Head of caudate nucleus (tissue), 42 donors: ENCODE results near the gene TMX4.

Source experiments
- DNase-seq, 42 donors: peaks; one replicate each; pipeline versions ENCODE4 v3.0.0 to v3.0.0-alpha.2; 2020 to 2021; ENCODE audit warnings: mixed read lengths in 7 of 42
- intact Hi-C: fragments of 100-400 bp; cut with DNase I; formaldehyde crosslinking; loops from one replicate; pipeline ENCODE4 v1.15.0; 2022

TMX4 gene

GRCh38 chr20:8021541-8022269, 2.1 kb upstream of the TMX4 start:
- intact Hi-C loops = no loop called here
- no peak for DNase-seq

- DNase-seq = no peak
- intact Hi-C loops = no loop called here
Observed at GRCh38 chr20:8020314-8021079, 936 bp upstream of the TMX4 start.

DNA sequence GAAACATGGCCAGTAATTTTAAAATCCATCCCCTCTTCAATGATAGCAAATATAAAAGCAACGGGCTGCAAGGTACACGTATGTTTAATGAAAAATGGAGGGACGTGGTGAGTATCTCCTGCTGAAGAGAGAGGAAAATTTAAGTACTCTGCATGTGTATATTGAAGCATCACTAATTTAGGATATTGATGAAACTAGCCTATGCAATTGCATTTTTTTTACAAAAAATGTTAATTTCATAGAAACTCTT, 362 bp upstream of the TMX4 start:
- no peak for DNase-seq
- intact Hi-C loops = no loop called here

DNA sequence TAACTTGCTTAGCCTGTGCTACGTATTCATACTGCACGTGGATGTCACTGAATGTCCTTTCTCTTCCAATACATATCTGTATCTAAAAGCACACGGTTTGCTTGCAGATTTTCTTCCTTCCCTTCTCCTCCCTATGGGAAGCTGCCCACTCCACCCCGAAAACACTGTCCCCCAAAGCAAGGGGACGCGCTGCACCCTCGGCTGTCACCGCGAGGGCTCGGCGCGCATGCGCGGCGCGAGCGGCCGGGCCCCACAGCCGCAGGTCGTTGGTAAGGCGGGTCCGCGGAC, 659 bp downstream of the TMX4 start:
- intact Hi-C loops = no loop called here
- DNase-seq = peak in 39 of 42 donors; percentile 21 to 89 (median 77)

DNA sequence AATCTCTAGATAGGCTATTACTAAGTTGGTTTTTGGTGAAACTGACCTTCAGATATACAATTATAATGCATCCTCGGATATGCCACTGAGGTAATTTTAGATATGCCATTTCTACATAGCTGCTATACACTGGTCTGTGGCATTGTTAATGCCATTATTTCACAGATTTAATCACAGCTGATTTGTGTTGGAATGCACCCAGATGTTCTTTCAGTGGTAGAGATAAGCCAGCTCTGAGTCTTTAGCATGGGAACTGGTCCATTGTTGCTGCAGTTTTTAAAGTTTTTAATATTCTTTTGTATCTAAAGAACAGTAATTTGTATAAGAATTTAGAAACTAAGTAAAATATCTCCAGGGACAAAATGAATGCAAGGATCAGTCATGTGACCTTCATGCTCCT, 6.8 kb downstream of the TMX4 start:
- intact Hi-C loops = no loop called here
- no peak for DNase-seq

DNA sequence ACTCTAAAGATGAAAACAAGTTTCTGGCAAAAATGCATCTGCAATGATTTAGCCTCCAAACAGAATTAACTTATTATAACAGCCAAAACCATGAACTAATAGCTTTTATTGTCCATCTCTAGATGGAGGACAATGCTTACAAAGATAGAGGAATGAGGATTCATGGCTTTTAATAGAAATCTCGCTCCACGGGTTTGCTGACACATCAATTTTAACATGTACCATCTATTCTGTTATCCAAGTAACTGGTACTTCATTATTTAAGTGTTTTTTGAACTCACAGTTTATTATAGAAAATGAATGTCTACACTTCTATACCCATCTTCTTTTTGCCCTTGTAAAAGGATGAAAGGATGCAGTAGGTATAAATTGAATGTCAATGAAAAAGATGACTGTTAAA, 10.8 kb downstream of the TMX4 start:
- DNase-seq = no peak
- intact Hi-C loops = no loop called here

DNA sequence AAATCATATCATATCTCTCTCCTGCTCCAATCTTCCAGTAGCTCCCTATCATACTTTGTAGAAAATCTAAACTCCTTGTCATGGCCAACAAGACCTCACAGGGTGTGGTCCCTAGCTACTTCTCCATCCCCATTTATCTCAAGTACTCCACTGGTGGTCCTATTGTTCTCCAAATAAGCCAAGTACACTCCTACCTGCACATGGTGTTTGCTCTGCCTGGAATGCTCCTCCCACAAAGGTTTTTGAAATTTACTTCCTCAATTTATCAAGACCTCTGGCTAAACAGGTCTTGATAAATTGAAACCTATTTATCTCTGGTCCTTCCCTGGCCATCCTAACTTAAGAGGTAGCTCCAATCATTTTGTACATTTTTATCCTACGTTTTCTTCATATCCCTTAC, 12.1 kb downstream of the TMX4 start:
- intact Hi-C loops = no loop called here
- no peak for DNase-seq

- intact Hi-C loops = no loop called here
- DNase-seq = no peak
Observed at GRCh38 chr20:8005575-8006366, 13.8 kb downstream of the TMX4 start.

- DNase-seq = no peak
- intact Hi-C loops = no loop called here
Observed at GRCh38 chr20:8005033-8005432, 14.5 kb downstream of the TMX4 start.

- DNase-seq = no peak
- intact Hi-C loops = no loop called here
Observed at GRCh38 chr20:8002056-8002455, 17.5 kb downstream of the TMX4 start.

GRCh38 chr20:8000796-8001195, 18.8 kb downstream of the TMX4 start:
- no peak for DNase-seq
- intact Hi-C loops = no loop called here

DNA sequence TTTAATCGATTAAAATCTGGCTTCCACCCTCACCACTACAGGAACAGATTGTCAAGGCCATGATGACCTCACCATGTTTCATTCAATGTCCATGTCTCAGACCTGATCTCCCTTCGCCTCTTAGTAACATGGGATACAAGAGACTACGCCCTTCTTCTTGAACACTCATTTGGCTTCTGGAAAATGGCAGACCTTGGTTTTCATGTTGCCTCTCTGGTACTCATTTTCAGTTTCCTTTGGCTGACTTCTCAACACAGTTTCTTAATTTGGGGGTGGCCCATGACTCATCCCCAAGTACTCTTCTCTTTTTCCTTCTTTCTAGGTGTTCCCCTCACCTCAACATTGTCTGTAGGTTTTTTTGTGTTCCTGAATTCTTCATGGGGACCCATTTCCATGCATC, 22.7 kb downstream of the TMX4 start:
- no peak for DNase-seq
- intact Hi-C loops = no loop called here

DNA sequence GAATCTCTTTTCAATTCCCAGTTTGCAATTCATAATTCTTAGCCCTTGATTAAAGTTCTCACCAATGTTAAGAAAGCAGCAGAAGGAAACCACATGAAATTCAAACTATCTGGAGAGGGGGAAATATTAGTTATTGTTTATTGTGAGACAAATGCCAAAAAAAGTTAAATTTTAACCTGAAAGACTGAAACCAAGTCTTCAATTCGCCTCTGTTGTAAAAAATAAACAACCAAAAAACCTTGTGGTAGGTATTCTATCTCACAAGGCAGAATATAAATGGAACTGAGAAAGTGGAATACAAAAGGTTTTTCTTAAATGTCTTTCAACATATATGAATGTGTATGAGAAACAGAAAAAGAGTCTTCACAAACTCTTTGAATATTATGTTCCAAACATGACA, 24.8 kb downstream of the TMX4 start:
- intact Hi-C loops = no loop called here
- no peak for DNase-seq

DNA sequence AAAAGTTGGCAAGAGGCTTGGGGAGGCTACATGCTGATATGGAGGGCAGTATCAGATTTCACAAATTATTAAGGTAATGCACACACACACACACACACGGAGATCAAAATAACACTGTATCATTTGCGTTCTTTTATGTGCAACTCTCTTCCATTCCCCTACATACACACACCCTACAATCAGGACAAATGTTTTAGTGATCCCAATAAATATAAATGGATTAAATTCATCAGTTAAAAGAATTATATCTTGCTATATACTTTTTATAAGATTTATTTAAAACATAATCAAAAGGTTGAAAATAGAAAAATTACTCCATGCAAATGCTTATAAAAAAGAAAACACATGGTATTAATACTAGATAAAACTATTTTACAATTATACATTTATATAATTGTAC, 25.9 kb downstream of the TMX4 start:
- intact Hi-C loops = no loop called here
- no peak for DNase-seq

DNA sequence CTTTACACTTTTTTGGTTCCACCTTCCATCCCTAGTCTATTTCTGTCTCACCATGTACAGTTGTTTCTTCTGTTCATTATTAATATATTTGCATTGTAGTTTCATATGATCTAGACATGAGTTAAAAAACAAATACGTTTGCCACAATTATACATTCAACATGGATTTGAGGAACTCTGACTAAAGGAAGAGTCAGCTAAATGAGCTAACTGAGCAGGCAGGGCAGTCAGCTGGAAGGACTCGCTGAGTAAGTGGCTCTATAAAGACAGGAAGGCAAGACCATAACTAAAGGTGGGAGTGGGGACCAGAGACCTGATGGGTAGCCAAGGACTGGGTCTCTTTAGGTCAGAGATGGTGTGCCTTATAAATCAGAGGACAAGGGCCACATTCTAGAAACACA, 26.3 kb downstream of the TMX4 start:
- intact Hi-C loops = no loop called here
- DNase-seq = no peak

- intact Hi-C loops = no loop called here
- DNase-seq = no peak
Observed at GRCh38 chr20:7990385-7990784, 29.2 kb downstream of the TMX4 start.

GRCh38 chr20:7989379-7989778, 30.2 kb downstream of the TMX4 start:
- intact Hi-C loops = no loop called here
- no peak for DNase-seq

GRCh38 chr20:7985916-7986315, 33.6 kb downstream of the TMX4 start:
- intact Hi-C loops = no loop called here

DNA sequence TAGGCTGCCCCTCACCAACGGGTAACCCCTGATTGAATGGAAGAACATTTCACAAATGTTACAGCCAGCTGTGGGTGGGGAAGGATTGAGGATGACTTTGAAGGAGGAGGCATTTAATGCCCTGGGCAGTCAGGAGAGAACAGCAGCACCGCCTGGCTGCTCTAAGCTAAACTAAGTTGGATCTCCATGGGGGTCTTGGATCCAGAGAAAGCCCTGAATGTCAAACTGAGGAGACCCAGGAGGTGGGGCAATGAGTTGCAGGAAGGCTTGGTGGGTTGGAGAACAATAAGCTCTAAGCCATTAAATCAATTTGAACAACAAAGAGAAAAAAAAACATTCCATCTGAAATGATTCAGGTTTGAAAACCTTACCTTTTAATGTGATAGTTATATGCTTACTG, 35.4 kb downstream of the TMX4 start:
- no peak for DNase-seq
- intact Hi-C loops = no loop called here

More at GRCh38 chr20:7985916-7986315, 33.6 kb downstream of the TMX4 start:
- no peak for DNase-seq

- intact Hi-C loops = no loop called here
- DNase-seq = no peak
Observed at GRCh38 chr20:7981374-7981773, 38.2 kb downstream of the TMX4 start.
